Measurements from ENCODE around the gene TMEM72.

Gene TMEM72

DNA sequence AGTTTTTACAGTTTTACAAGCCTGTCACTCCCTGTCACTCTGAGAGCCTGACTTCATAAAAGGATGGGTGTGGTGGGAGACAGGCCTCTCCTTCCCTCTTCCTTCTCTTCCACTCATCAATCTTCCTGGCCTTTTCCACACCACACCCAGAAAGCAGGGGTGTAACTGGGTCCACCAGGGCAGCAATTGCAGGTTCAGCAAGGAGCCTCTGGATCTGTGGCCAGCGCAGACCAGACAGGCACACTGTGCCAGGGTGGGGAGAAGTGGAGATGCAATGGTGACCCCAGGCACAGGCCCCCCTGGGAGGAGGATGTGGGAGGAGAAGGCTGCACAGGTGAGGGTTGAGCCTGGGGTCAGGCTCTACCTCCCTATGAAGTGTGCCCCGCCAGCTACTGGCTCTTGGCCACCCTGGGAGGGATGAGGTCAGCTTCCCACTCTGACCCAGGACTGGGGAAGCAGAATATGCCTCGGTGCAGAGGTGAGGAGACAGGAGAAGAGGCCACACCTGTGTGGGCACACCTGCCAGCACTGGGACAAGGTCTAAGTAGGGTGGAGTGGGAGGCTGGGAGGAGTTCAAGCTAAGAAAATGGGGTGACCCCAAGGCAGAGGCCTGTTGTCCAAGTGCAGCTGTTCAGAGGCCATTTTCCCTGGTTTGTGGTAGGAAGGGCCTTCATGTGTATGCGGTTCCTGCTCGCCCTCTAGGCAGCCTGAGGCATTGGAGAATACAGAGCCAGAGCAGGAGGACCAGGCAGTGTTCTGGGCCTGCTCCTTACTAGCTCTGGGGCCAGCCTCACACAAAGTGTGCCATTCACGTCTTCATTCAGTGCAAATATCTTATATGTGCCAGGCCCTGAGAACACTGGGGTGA is 20.2 kb upstream of the TMEM72 start:
- no peak for DNase-seq (ENCODE audit: low read depth)

DNA sequence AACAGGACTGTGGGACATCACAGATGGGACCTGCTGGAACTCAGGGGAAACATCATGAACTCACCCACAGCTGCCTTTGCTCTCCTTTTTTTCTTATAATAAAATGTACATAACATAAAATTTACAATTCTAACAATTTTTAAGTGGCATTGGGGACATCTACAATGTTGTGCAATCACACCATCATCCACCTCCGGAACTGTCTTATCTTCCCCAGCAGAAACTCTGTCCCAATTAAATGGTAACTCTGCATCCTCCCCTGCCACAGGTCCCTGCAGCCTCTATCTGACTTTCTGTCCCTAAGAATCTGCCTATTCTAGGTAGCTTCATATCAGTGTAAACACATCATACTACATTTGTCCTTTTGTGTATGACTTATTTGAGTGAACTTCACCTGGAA is 19.4 kb upstream of the TMEM72 start:
- DNase-seq (ENCODE audit: low read depth), result no peak

DNA sequence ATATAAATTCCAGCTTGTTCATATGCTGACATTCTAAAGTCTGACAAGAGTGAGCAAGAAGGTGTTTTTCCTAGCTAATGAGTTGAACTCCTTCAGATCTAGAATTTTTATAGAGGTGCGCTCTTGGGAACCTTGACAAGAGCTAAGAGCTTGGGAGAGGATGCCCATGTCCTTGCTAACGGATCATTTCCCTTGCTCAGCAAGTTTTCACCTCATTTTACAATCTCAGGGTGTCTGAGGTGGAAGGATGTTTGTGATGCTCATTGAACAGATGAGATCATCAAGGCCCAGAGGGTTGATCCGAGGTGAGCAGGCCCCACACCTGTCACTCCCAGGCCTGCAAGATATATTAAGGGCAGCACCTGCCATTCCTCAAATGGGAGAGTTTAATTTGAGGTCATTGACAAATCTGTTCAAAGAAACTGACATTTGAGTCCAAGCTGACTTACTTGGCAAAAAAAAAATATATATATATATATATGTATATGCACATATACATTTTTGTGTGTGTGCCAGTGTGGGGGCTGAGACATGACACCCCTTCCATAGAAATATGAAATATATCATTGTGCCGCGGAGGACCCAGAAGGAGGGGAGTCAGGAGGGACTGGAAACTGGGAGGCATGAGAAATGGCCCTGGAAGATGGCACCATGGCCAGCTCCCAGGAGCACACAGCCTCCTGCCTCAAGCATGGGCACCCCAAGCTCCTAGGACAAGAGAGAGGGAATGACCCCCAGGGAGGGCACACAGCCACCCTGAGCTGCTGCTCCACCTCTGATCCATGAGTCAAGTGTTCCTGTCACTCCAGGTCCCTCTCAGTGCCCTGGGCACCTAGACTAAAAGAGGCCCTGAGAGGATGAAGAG is 17.3 kb upstream of the TMEM72 start:
- DNase-seq (ENCODE audit: low read depth), result no peak

DNA sequence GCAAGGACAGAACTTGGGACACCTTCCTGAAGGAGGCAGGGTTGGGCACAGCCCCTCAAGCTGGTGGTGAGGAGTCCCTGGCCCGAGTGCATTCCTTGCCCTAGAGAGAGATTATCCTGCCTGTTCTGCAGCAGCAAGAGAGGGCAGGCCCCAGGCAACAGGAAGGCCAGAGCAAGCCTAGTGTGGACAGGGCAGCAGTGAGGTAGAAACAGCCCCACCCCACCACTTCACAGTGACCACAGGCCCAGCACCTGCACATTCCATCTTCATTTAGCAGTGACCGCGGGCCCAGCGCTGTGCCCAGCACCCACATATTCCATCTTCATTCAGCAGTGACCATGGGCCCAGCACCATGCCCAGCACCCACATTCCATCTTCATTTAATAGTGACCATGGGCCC is 16.4 kb upstream of the TMEM72 start:
- no peak for DNase-seq (ENCODE audit: low read depth)

DNA sequence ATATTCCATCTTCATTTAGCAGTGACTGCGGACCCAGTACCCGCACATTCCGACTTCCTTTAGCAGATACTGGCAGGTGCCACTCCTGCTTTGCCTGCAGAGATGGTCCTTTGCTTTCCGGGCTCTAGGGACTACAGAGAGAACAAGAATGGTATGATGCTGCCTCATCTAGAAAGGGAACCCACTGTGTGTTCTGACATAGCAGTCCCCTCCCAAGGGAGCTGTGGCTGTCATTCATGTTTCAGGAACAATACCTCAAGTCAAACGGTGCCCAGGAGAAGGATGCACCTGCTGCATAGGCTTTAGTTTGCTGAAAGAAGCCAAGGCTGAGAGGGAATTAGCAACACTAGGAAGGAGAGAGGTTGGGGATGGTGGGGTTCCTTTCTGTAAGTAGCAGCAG is 15.9 kb upstream of the TMEM72 start:
- DNase-seq (ENCODE audit: low read depth), result no peak

DNA sequence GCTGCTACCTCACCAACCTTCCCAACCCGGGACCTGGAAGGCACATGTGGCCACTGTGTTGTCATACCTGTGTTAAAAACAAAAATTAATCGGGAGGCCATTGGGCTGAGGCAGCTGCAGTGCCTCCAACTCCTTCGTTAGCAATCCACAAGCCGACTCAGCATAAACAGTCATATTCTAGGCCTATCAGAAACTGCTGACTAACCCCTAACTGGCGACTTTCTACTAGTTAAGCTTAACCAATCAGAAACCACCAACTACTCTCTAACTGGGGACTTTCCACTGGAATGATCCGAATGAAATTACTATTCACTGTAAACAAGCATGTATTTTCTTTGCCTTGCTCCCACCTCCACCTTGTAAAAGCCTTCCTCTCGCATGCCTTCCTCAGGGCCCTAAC is 14.1 kb upstream of the TMEM72 start:
- DNase-seq (ENCODE audit: low read depth), result no peak

DNA sequence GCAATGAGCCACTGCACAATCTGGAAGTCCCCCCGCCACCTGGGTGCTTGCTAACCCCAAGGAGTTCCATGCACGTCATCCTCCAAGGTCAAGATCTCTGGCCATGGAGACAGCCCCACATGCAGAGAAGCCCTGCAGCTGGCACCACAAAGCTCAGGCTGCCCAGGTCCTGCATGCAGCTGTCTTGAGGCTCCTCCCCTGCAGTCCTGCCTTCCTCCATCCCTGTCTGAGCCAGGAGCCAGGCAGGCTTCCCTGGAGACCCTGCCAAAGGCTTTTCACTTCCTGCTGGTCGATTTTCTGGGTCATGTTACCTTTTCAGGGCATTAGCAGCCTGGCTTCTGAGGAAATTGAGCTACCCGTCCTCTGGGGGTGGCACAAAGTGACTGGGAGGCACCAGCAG is 12.5 kb upstream of the TMEM72 start:
- DNase-seq (ENCODE audit: low read depth), result no peak

DNA sequence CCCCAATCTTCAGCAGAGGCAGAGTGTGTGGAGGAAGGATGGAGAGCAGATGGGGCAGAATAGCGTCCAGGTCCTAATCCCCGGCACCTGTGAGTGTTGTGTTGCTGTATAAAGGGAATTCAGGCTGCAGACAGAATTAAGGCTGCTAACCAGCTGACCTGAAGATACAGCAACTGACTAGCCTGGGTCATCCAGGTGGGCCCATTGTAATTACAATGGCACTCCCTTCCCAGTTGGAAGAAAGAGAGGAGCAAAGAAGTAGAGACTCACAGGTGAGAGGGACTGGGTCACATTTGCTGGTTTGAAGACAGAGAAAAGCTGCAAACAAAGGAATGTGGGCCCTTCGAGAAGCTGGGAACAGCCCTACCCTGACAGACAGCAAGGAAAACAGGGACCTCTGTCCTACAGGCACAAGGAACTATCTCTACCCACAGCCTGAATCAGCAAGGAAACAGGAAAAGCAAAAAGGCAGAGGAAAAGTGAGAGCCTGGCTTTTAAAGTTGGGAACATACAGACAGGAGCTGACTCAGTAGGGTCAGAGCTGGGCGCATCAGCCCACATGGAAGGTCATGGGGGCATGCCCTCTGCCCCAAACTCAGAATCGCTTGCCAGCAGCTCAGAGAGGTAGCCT is 11.6 kb upstream of the TMEM72 start:
- DNase-seq (ENCODE audit: low read depth), result no peak

DNA sequence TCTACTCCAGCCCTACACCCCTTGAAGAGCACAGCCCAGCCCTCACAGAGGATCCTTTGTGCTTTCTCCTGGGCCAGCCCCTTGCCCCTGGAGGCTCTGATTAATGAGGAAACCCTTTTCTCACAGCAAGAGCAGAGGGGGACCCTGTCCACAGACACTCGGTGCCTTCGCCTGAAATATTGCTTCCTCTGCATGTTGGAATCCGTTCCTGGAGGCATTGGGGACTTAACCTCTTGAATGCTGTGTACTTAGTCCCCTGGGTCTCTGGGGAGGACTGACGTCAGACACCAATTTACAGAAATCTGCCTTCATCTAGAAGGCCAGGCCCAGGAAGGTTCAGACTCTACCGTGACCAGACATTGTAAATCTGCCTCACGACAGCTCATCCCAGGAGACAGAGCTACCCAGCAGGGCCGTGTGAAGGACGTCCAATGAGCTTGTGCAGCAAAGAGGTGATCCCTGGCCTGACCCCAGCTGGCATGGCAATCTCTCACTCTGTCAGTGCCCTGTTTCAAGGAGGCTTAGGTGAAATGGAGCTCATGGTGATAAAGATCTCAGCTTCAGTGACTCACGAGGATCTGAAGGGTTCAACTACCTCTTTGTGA is 8.1 kb upstream of the TMEM72 start:
- DNase-seq (ENCODE audit: low read depth), result no peak

DNA sequence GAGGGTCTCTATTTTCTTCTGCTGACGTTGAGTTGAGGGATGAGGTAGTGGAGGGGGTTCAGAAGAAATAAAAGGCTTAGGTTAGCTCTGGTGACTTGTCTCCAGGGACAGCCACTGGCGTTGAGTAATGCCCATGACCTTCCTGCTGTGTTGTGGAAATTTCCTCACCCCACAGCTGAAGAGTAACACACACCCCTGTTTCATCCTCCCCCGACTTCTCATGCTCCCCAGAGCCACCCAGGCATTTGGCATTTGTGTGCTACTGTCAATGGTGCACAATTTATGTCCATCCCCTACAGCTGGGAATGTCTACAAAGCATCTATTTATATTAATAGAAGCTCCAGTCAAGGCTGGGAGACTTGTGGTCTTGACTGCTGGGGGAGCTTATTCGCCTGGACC is 4.7 kb upstream of the TMEM72 start:
- no peak for DNase-seq (ENCODE audit: low read depth)

DNA sequence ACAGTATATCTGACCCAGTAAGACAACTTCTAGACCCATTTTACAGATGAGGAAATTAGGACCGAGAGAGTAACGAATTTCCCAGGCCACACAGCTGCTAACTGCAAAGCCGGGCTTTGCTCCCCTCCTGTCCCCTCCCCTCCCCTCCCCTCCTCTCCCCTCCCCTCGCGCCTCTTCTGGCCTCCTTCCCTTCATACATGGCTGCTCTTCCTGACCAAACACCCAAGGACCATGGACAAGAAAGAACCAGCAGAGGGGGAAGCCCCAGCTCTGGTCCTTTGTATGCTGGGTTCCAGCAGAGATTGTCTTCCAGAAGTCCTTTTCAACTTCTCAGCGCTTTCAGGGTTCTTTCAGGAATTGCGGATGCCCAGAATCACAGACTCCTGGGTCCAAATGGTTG is 3.6 kb upstream of the TMEM72 start:
- DNase-seq (ENCODE audit: low read depth), result no peak

DNA sequence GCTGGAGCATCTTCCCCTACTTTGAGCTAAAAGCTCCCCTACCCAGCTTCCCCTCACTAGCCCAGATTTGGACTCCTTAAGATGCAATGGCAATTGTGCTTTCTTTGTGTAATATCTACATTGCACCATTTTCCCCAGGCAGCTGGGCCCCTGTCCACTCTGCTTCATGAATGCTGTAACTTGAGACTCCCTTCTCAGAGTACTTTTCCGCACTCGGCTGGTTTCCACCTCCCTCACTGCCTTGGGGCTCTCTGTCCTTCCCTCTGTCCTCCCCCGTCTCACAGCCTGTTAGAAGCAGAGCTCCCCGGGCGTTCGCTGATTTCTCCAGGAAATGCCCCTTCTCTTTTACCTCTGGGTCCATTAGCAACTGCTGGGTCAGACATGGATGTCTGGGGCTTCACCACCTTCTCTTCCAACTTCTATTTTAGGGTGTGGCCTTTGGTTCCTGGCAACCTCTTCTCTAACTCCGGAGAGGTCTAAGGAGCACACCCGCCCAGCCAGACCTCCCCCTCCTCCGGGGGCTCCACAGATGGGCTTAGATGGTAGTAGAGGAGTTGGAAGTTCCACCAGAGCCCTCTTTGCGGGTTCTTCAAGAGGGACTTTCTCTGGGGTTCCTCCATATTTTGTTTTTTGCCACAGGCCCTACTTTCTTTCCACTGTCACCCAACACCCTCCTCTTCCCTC is 2.9 kb upstream of the TMEM72 start:
- DNase-seq (ENCODE audit: low read depth), result no peak

DNA sequence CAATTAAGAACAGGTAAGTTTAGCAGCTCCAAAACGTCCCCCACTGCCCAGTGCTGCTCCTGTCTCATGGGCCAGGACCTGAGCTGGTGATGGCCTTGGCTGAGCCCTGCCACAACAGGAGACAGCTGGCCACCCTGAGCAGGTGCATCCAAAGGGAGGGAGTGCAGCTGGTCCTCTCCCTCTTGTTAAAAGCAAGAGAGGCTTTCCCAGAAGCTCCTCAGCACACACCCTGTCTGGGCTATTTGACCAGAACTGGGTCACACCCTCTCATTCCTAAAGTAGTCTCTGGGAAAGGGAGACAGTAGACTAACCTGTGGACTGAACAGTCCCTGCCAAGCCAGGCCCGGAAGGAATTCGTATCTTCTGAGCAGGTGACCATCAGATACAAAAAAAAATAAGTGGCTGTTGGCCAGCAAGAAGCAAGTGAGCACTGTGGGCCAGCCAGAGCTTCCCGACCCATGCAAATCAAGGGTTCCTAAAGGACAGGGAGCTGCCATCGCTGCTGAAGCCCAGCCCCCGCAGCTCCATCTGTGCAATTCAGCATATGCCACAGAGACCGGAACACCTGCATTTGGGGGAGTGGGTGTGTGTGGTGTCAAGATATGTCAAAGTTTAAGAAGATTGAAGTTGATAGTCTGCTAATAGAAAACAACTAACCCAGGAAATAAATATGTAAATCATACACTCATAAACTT is 2.1 kb upstream of the TMEM72 start:
- no peak for DNase-seq (ENCODE audit: low read depth)

DNA sequence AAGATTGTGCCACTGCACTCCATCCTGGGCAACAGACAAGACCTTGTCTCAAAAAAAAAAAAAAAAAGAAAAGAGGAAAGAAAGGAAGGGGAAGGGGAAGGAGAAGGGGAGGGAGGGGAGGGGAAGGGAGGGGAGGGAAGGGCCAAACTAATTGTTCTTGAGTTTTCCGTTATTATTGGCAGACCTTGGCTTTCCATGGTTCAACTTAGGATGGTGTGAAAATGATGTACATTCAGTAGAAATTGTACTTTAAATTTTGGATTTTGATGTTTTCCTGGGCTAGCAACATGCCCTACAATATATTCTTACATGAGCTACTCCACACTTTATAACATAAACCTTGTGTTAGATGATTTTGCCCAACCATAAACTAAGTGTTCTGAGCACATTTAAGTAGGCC is 1.2 kb upstream of the TMEM72 start:
- DNase-seq (ENCODE audit: low read depth), result no peak

DNA sequence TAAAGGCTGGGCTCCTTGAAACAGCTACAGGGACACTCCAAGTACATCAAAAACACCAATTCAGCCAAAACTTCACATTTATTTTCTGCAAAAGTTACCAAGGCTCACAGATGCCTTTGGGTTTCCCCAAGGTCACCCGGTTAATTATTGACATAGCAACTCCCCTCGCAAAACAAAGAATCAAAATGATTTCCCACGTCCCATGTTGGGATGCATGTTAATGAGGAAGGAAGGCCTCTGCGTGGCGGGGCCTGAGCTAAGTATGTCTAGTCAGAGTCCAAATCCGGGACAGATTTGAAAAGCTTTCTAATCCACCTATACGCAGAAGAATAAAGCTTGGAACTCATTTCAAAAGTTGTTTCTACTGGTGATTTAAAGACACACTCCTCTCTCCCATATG is 535 bp upstream of the TMEM72 start:
- no peak for DNase-seq (ENCODE audit: low read depth)

DNA sequence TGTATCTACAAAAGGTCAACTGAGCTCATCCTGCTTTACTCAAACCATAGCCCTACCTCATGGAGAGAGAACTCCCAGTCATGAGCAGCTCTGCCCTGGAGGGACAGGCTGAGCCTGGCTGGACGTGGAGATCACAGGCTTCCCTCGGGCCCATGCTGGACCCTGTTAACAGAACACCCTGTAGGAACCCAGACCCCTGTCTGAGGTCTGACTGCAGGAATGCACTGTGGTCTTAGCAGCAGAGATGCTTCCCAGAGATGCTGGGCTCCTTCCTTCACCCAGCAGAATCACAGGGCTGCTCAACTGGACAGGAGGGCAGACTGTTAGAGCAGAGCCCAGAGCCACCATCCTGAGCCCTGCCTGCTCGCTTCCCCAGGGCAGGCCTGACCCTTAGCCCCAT is 814 bp downstream of the TMEM72 start:
- no peak for DNase-seq (ENCODE audit: low read depth)

DNA sequence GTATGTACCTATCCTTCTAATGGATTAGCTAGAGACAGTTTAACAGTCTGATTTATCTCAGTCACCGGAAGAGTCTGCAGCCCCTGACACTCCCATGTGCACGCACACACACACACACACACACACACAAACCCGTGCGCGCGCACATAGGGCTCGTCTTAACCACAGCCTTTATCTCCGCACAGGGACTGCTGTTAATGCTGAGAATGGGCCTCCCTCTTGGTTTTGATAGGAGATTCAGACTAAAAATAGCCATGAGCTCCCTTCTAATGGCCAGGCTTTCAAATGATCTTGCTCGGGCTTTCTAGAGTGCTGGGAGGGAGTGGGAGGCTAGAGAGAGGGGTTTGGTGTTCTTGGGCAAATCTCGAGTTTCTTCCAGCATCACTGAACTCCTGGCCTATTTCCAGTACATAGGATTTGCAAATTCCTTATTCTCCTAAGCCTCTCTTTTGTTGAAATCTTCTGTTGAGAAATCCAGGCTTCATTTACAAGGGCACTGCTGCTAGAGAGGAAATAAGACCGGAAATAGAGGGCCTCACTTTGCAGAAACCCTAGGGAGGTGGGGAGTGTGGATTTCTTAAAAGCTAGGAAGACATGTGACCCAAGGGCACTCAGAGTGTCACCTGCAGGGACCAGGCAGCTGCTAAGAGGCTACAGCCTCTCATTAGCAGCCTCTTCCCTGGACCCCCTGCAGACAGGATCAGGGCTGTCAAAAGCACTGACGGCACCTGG is 2.4 kb downstream of the TMEM72 start:
- no peak for DNase-seq (ENCODE audit: low read depth)

DNA sequence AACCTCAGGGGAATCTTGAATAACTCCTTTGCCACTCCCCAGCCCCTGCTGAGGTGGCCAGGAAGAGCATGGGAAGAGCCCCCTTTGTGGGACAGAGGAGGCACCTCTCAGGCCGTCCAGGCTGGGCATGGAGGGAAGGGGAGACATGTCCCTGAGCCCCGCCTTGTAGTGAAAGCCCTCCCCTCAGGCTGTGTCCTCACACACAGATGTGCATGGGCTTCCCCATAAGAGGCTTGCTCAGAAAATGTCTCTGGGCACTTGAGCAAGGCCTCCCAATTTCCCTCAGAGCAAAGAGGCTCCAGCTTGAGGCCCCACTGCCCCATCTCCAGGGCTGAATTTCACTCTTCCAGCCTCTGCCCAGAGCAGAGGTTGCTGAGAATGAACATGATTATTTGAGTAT is 3.8 kb downstream of the TMEM72 start:
- DNase-seq (ENCODE audit: low read depth), result no peak

DNA sequence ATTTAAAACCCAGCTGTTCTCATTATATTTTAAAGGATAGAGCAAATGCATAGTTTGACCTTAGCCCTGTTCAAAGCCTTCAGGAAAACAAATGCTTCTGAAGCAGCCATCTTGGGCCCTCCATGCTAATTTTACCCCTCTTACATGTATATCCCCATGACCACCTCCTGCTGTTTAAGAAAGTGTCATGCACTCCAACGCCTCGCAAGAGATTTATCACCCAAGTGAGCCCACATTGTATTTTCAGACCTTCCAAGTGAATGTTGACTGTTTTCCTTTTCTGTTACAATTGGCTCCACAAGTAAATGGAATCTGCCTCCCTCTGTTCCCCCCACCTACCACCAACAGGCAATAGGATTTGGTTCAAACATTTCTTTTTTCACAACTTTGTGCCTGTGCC is 5.3 kb downstream of the TMEM72 start:
- DNase-seq (ENCODE audit: low read depth), result no peak

DNA sequence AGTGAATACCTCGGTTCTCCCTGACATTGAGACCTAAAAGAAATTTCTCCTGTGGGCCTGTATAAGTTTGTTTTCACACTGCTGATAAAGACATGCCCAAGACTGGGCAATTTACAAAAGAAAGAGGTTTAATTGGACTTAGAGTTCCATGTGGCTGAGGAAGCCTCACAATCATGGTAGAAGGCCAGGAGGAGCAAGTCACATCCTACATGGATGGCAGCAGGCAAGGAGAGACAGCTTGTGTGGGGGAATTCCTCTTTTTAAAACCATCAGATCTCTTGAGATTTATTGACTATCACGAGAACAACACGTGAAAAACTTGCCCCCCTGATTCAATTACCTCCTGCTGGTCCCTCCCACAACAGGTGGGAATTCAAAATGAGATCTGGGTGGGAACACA is 6.7 kb downstream of the TMEM72 start:
- DNase-seq (ENCODE audit: low read depth), result no peak

DNA sequence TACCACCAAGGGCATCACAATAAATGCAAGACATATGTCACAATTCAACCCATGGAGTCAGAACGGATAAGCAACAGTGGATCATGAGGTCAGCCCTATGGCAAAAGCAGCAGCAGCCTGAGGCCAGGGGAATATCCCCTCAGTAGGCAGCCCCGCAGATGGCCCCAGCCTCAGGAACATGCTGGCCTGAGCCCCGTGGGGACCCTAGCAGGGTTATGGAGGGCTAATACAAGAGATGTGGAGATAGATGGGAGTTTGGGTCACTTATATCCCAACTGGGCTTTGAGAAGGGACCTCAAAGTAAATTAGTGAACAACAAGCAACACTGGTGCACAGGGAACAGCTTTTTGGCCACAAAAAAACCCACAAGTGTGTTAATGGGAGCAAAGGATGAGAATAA is 9.1 kb downstream of the TMEM72 start:
- DNase-seq (ENCODE audit: low read depth), result no peak

All from T follicular helper cell (primary cell).